Muscle of back (tissue), 11 donors: Measurements from ENCODE around the gene ADAM22. TPM values are rescaled to one million over a fixed set of nuclear protein-coding genes. Genes with fewer than 3 reads are reported as not detected.
"Not testable (repeated sequence)": the region's sequence is repeated elsewhere in the genome, so short reads cannot be mapped to it uniquely, and the experiment has no call there.

Experiments
- DNase-seq, 3 donors: peaks; one replicate each; pipeline versions ENCODE4 v3.0.0 to v3.0.0-alpha.2; 2013
- polyA plus RNA-seq, 10 donors: library from polyadenylated mRNA; unstranded; fragments of 120-200 nt; gene quantifications; one replicate each; pipeline ENCODE4 v1.2.1, GENCODE V29; 2013; ENCODE audit not compliant: insufficient read length in 10 of 10

ADAM22 gene
- polyA plus RNA-seq, 10 donors: 7.6 to 44.9 (median 10.2) TPM

- DNase-seq: not testable (repeated sequence)
Measured at GRCh38 chr7:87945926-87946325, 11.9 kb downstream of the ADAM22 start.

GRCh38 chr7:87948371-87948770 is 14.3 kb downstream of the ADAM22 start:
- no peak for DNase-seq

- DNase-seq: no peak
Measured at GRCh38 chr7:87959336-87959735, 25.3 kb downstream of the ADAM22 start.

GRCh38 chr7:87960239-87960638 is 26.2 kb downstream of the ADAM22 start:
- DNase-seq: no peak

GRCh38 chr7:87961754-87962153 is 27.7 kb downstream of the ADAM22 start:
- DNase-seq: no peak

- DNase-seq: no peak
Measured at GRCh38 chr7:87966271-87966670, 32.2 kb downstream of the ADAM22 start.

- no peak for DNase-seq
Measured at GRCh38 chr7:87968021-87968420, 34.0 kb downstream of the ADAM22 start.

- DNase-seq: no peak
Measured at GRCh38 chr7:87982116-87982515, 48.1 kb downstream of the ADAM22 start.

GRCh38 chr7:87984088-87984487 is 50.0 kb downstream of the ADAM22 start:
- DNase-seq: no peak

- no peak for DNase-seq
Measured at GRCh38 chr7:87993269-87993668, 59.2 kb downstream of the ADAM22 start.

- no peak for DNase-seq
Measured at GRCh38 chr7:87999261-87999660, 65.2 kb downstream of the ADAM22 start.

GRCh38 chr7:88001744-88002530 is 67.9 kb downstream of the ADAM22 start:
- DNase-seq: peak in 1 of 3 donors; percentile 10

- peak in 1 of 3 donors; percentile 34 for DNase-seq
Measured at GRCh38 chr7:88002617-88003016, 68.6 kb downstream of the ADAM22 start.

- peak in 1 of 3 donors; percentile 35 for DNase-seq
Measured at GRCh38 chr7:88003581-88003980, 69.5 kb downstream of the ADAM22 start.

GRCh38 chr7:88005191-88005590 is 71.1 kb downstream of the ADAM22 start:
- DNase-seq: no peak

GRCh38 chr7:88009651-88010050 is 75.6 kb downstream of the ADAM22 start:
- DNase-seq: peak in 1 of 3 donors; percentile 16

GRCh38 chr7:88012086-88012485 is 78.0 kb downstream of the ADAM22 start:
- DNase-seq: peak in 1 of 3 donors; percentile 43

- no peak for DNase-seq
Measured at GRCh38 chr7:88013981-88014380, 79.9 kb downstream of the ADAM22 start.

- DNase-seq: no peak
Measured at GRCh38 chr7:88014581-88014980, 80.5 kb downstream of the ADAM22 start.

- no peak for DNase-seq
Measured at GRCh38 chr7:88015309-88015708, 81.3 kb downstream of the ADAM22 start.

GRCh38 chr7:88018501-88018900 is 84.5 kb downstream of the ADAM22 start:
- no peak for DNase-seq

- DNase-seq: no peak
Measured at GRCh38 chr7:88020953-88021665, 87.1 kb downstream of the ADAM22 start.

GRCh38 chr7:88027724-88028123 is 93.7 kb downstream of the ADAM22 start:
- no peak for DNase-seq
